Fibroblast of mammary gland (primary cell): ENCODE results near the gene SCRT2.

ENCODE experiments used
- DNase-seq: peaks from one replicate; pipeline ENCODE4 v3.0.0-alpha.2; 2010; ENCODE audit warnings: low read depth
- H3K4me3 ChIP-seq: 2 replicates; pipeline ENCODE4 v1.5.1; 2011; ENCODE audit warnings: low read depth, mild to moderate bottlenecking, low read length, moderate library complexity; ENCODE audit not compliant: control insufficient read depth
- CTCF ChIP-seq: conservative IDR thresholded peaks from 2 replicates; pipeline ENCODE4 v1.5.1; 2011; ENCODE audit warnings: low read depth, low read length, inconsistent platforms; ENCODE audit not compliant: control insufficient read depth, insufficient read depth

The SCRT2 gene

GRCh38 chr20:653590-654416, 21.8 kb downstream of the SCRT2 start:
- H3K4me3 ChIP-seq = peak overlapping the region; percentile 44
- no peak for TF ChIP-seq CTCF
- DNase-seq = no peak

- H3K4me3 ChIP-seq = peak within 1 kb of the TSS; percentile 76
- TF ChIP-seq CTCF = no peak
- peak; percentile 91 for DNase-seq
These were observed 22.5 kb downstream of the SCRT2 start, which contains the start of gene SRXN1 for GRCh38 chr20:653110-653589. Gene SRXN1, minus strand, starts transcription at chr20:653200. Its CDS starts 15 bp downstream, at chr20:653185.

GRCh38 chr20:652615-653109, 22.9 kb downstream of the SCRT2 start:
- TF ChIP-seq CTCF = no peak
- H3K4me3 ChIP-seq = peak overlapping the region; percentile 76
- peak; percentile 40 for DNase-seq

GRCh38 chr20:651713-652614, 23.6 kb downstream of the SCRT2 start:
- peak overlapping the region; percentile 76 for H3K4me3 ChIP-seq
- DNase-seq = no peak
- TF ChIP-seq CTCF = no peak

- DNase-seq = peak; percentile 52
- peak; percentile 37 for TF ChIP-seq CTCF
- H3K4me3 ChIP-seq = no peak overlapping the region
These were observed 24.6 kb downstream of the SCRT2 start for GRCh38 chr20:650954-651353.

- no peak for DNase-seq
- H3K4me3 ChIP-seq = no peak overlapping the region
- TF ChIP-seq CTCF = no peak
These were observed 25.3 kb downstream of the SCRT2 start for GRCh38 chr20:650281-650680.
